HG03442 (cell line): ENCODE results near the gene RNF112.
"Not testable (repeated sequence)": the region's sequence is repeated elsewhere in the genome, so short reads cannot be mapped to it uniquely, and the experiment has no call there.

Source experiments
- ATAC-seq: cut with Tn5 transposase; IDR thresholded peaks from one replicate; pipeline ENCODE4 v1.9.1; 2021; ENCODE audit warnings: mild to moderate bottlenecking, moderate library complexity; ENCODE audit not compliant: unreplicated experiment

The RNF112 gene

DNA sequence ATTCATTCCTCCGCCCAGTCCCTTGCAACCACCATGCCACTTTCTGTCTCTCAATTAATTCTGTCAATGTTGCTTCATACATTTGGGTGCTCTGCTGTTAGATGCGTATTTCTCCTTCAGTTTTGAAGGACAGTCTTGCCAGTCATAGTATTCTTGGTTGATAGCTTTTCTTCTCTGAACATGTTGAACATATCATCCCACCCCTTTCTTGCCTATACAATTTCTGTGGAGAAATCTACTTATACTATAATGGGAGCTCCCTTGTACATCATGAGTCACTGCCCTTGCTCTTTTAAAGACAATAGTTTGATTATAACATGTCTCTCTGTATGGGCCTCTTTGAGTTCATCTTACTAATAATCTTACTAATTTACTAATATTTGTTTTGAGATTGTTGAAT, 34.1 kb downstream of the RNF112 start:
- ATAC-seq = no peak

- not testable (repeated sequence) for ATAC-seq
Measured at GRCh38 chr17:19446577-19446976, 35.5 kb downstream of the RNF112 start.

DNA sequence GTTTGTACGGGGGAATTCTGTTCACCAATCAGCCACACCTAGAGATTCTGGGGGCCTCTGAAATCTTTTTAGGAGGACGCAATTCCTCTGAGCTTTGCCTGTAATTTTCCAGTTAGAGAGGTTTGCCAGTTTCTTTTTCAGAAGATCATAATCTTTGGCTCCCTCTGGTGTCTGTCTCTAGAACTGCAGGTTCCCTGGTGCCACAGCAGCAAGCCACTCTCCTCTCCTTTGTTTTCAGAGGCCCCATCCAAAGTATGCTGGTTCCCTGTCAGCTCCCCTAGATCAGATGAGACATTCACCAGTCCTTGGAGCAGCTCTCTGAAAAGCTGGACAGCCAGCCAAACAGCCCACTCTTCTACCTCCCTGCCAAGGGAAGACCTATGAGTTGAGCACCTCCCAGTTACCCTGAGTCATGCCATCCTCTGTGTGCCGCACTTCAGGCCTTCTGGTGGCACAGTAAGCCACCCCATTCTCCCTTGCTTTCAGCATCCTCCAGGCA, 36.1 kb downstream of the RNF112 start:
- ATAC-seq = no peak

- no peak for ATAC-seq
Measured at GRCh38 chr17:19448341-19449268, 37.6 kb downstream of the RNF112 start.

GRCh38 chr17:19449656-19450055, 38.6 kb downstream of the RNF112 start:
- no peak for ATAC-seq

DNA sequence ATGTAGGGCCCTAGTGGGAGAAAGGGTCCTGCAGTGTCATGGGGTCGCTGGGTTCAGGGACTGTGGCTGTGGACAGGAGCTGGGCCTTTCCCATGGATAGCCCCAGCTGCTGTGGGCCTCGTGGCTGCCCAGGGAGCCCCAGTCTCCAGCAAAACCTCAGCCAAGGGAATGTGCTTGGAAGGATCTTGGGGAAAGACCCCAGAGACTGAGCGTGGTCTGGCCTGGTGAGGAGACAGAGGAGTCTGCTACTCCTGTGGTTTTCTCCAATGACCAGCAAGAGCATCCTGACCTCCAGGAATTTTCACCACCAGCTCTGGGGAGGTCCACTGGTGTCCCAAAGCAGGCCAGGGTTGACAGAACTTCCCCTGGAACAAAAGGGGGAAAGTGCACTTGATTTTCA, 42.3 kb downstream of the RNF112 start:
- no peak for ATAC-seq

GRCh38 chr17:19454074-19454473, 43.0 kb downstream of the RNF112 start:
- no peak for ATAC-seq

DNA sequence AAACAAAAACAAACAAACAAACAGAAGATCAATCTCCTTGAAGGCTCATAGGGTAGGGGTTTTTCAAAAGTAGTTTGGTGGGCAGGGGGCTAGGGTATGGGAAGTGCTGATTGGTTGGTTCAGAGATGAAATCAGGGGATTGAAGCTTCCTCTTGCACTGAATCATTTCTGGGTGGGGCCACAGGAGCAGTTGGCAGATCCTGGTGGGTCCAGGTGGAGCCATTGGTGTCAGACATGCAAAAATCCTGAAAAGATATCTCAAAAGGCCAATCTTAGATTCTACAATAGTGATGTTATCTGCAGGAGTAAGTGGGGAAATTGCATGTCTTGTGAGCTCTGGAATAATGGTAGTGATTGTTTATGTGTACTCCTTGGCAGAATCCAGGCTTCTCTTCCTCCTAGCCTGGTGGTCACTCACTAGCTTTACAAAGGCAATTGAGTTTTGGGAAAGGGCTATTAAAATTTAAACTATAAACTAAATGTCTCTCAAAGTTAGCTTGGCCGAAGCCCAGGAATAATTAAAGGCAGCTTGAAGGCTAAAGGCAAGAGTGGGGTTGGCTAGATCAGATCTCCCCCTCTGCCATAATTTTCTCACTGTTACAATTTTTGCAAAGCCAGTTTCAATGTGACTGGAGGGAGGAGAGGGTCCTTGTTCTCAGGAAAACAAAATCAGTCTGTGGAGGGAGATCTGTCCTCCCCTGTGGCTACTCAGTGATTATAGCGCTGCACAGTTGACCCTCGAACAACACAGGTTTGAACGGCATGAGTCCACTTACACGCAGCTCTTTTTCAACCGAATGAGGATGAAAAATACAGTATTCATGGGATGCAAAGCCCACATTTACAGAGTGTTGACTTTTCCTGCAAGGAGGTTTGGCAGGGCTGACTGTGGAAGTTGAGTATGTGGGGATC, 45.2 kb downstream of the RNF112 start:
- ATAC-seq = no peak

DNA sequence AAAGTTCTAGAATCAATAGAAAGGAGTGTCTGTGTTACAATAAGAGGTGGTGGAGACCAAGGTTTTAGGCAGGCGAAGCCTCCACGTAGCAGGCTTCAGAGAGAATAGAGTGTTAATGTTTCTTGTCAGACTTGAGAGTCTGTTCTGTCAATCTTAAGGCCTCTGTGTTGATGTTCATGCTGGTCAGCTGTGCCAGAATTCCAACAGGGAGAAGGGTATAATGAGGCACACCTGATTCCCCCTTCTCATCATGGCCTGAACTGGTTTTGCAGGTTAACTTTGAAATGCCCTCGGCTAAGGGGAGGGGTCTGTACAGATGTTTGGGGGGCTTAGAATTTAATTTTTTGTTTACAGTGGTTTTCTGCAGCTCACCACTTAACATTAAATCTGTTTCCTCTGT, 46.0 kb downstream of the RNF112 start:
- ATAC-seq = no peak

GRCh38 chr17:19457830-19458271, 46.8 kb downstream of the RNF112 start:
- no peak for ATAC-seq

GRCh38 chr17:19458481-19458880, 47.4 kb downstream of the RNF112 start:
- not testable (repeated sequence) for ATAC-seq

- ATAC-seq = not testable (repeated sequence)
Measured at GRCh38 chr17:19459018-19459655, 48.1 kb downstream of the RNF112 start.

- ATAC-seq = no peak
Measured at GRCh38 chr17:19460700-19461099, 49.7 kb downstream of the RNF112 start.

GRCh38 chr17:19461116-19461515, 50.1 kb downstream of the RNF112 start:
- ATAC-seq = no peak

GRCh38 chr17:19461681-19462080, 50.6 kb downstream of the RNF112 start:
- no peak for ATAC-seq

- ATAC-seq = not testable (repeated sequence)
Measured at GRCh38 chr17:19462456-19463035, 51.5 kb downstream of the RNF112 start.

DNA sequence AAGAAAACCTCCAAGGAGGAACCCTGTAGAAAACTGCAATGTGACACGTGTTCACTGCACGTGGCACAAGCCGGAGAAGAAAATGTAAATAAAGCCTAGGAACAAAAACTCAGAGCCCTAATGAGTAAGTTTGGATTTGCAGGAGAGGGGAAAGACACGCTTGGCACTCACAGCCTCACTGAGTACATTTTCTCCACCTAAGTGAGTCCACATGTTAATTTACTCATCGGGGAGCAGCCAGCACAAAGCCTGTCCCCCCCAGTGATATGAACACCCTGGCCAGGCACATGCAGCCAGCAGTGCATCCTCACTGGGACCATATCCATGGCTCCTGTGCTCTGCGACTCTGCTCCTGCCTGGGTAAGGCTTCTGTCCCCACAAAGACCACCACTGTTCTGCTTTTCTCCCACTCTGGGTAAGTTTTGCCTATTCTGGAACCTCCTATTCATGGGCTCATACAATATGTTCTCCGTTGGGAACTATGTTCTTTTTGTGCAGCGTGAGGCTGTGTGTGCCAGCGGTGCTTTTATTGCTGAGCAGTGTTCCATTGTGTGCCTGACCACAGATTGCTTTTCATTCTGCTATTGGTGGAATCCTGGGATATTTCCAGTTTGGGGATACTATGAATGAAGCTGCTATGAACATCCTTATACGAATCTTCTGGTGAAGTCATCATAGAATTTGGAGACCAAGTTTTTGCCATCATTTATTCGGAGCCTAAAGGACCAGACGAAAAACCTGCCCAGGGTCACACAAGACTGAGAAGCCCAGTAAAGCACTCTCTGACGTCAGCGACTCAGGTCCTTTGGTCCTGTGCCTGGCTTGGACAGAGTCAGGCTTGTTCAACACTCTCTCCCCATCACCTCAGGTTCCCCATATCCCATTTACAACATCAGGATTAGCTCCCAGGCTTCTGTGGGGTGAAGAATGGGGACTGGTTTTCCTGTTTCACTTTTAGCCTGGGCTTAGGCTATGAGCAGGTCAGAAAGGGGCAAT, 53.3 kb downstream of the RNF112 start:
- ATAC-seq = no peak
